BJ (cell line): ENCODE results near the gene TRAIP. TPM values are rescaled to one million over a fixed set of nuclear protein-coding genes. Genes with fewer than 3 reads are reported as not detected.

Experiments used
- CTCF ChIA-PET: fragments of 350-600 bp; formaldehyde crosslinking; extraction: SDS; loops from one replicate; lab custom pipeline; 2021; ENCODE audit warnings: antibody characterized with exemption, inconsistent platforms; lab: Yijun Ruan, JAX
- POLR2A ChIA-PET: fragments of 300-600 bp; sonication (Branson Sonifier 250); formaldehyde crosslinking; extraction: SDS; loops from one replicate; lab custom pipeline; 2021; ENCODE audit warnings: antibody characterized with exemption; lab: Charles Lee
- DNase-seq: peaks from one replicate; pipeline ENCODE4 v3.0.0-alpha.2; 2011; ENCODE audit warnings: low read depth
- H3K27me3 ChIP-seq: 2 replicates; pipeline ENCODE4 v1.6.0; 2011; ENCODE audit warnings: low read length; ENCODE audit not compliant: control insufficient read depth, insufficient read depth
- H3K36me3 ChIP-seq: 2 replicates; pipeline ENCODE4 v1.5.1; 2011; ENCODE audit warnings: low read length; ENCODE audit not compliant: control insufficient read depth, insufficient read depth
- H3K4me3 ChIP-seq: 2 replicates; pipeline ENCODE4 v1.5.1; 2011; ENCODE audit warnings: low read depth, mild to moderate bottlenecking, control low read depth, low read length
- CTCF ChIP-seq: IDR thresholded peaks from 2 replicates; pipeline ENCODE4 v1.5.1; 2011; ENCODE audit warnings: low read depth, mild to moderate bottlenecking, control low read depth, inconsistent platforms, low read length, moderate library complexity; ENCODE audit not compliant: insufficient read depth
- polyA plus RNA-seq: library from polyadenylated mRNA; depleted of rRNA; stranded (reverse); fragments of >200 nt; gene quantifications from 2 replicates; pipeline ENCODE4 v1.2.3, GENCODE V29; 2011

The TRAIP gene
- polyA plus RNA-seq, 1 experiment: 5.8 TPM

GRCh38 chr3:49880581-49881315 lies 24.4 kb upstream of the TRAIP start:
- ChIA-PET CTCF (interaction anchor here (1.1 to 1.3 kb wide), 2 partner anchors 10 to 13 kb away, joined by 3 to 4 read pairs; no protein-coding TSS in a partner anchor), POLR2A (no interaction called here)

GRCh38 chr3:49879721-49880120 lies 23.4 kb upstream of the TRAIP start:
- H3K36me3 ChIP-seq: no peaks in the 10 kb centered on the region
- CTCF ChIA-PET: interaction anchor here (1.1 to 1.8 kb wide), 3 partner anchors 9 to 77 kb away, joined by 3 to 6 read pairs (median 4); no protein-coding TSS in a partner anchor
- DNase-seq: no peak
- H3K4me3 ChIP-seq: no peak overlapping the region
- no peak for TF ChIP-seq CTCF
- H3K27me3 ChIP-seq: peaks cover 17% of the 10 kb centered on the region
- POLR2A ChIA-PET: no interaction called here

More at GRCh38 chr3:49880581-49881315, 24.4 kb upstream of the TRAIP start:
- no peak for TF ChIP-seq CTCF
- Histone ChIP-seq H3K36me3 (no peaks in the 10 kb centered on the region), H3K4me3 (no peak overlapping the region), H3K27me3 (peaks cover 16% of the 10 kb centered on the region)
- no peak for DNase-seq

GRCh38 chr3:49878686-49879085 lies 22.3 kb upstream of the TRAIP start:
- no peak for TF ChIP-seq CTCF
- ChIA-PET POLR2A (interaction anchor here (0.5 kb wide), 1 partner anchor 63 kb away, joined by 4 read pairs; no protein-coding TSS in a partner anchor), CTCF (interaction anchor here (0.6 to 1.8 kb wide), 3 partner anchors 76 to 592 kb away, joined by 3 to 6 read pairs (median 3); no protein-coding TSS in a partner anchor)
- Histone ChIP-seq H3K36me3 (no peaks in the 10 kb centered on the region), H3K4me3 (no peak overlapping the region), H3K27me3 (peaks cover 19% of the 10 kb centered on the region)
- no peak for DNase-seq

- H3K27me3 ChIP-seq: peaks cover 19% of the 10 kb centered on the region
- H3K36me3 ChIP-seq: no peaks in the 10 kb centered on the region
- ChIA-PET POLR2A (no interaction called here), CTCF (no interaction called here)
- TF ChIP-seq CTCF: no peak
- DNase-seq: no peak
- H3K4me3 ChIP-seq: no peak overlapping the region
Measured at GRCh38 chr3:49877716-49878115, 21.4 kb upstream of the TRAIP start.

GRCh38 chr3:49876567-49876966 lies 20.2 kb upstream of the TRAIP start:
- no peak for DNase-seq
- no peak for TF ChIP-seq CTCF
- H3K27me3 ChIP-seq: peaks cover 10% of the 10 kb centered on the region
- POLR2A ChIA-PET: no interaction called here
- no peaks in the 10 kb centered on the region for H3K36me3 ChIP-seq
- CTCF ChIA-PET: interaction anchor here (0.9 kb wide), 1 partner anchor 24 kb away, joined by 3 read pairs; no protein-coding TSS in a partner anchor
- no peak overlapping the region for H3K4me3 ChIP-seq
